ENCODE measurements around the gene DOC2B. TPM values are rescaled to one million over a fixed set of nuclear protein-coding genes. Genes with fewer than 3 reads are reported as not detected.
"Not testable (repeated sequence)": the region's sequence is repeated elsewhere in the genome, so short reads cannot be mapped to it uniquely, and the experiment has no call there.

DOC2B gene
- total and polyA plus RNA-seq, 10 donors, result 0.91 to 17.0 (median 7.1) TPM

GRCh38 chr17:205148-205669 lies 23.8 kb upstream of the DOC2B start:
- intact Hi-C loops (cut with DNase I; ENCODE audit: low total_unique reads), result no loop called here
- peak; percentile 67 for DNase-seq

GRCh38 chr17:204427-205147 lies 23.1 kb upstream of the DOC2B start:
- Histone ChIP-seq H3K4me3 (no peak overlapping the region), H3K27me3 (replicated peaks in 1 of 7) (peaks cover 0 to 15% (median 0%) of the 10 kb centered on the region in 7 donors), H3K4me1 (peaks cover 0 to 32% (median 14%) of the 10 kb centered on the region in 6 donors), H3K9me3 (peaks cover 0 to 11% (median 0%) of the 10 kb centered on the region in 8 donors), H3K36me3 (no peaks in the 10 kb centered on the region), H3K27ac (peak overlapping the region in 6 of 8 donors; percentile 6 to 60 (median 32))
- peak; percentile 51 for DNase-seq
- intact Hi-C loops (cut with DNase I; ENCODE audit: low total_unique reads), result no loop called here
- TF ChIP-seq POLR2AphosphoS5 (IDR thresholded peaks at IDR 0.05) (peak in 1 of 3 donors; percentile 18), CTCF (IDR thresholded peaks at IDR 0.05 in 8 of 11, conservative IDR thresholded peaks at IDR 0.05 in 3 of 11) (no peak)
- WGBS, 5 donors, result 47 to 65% (median 56%) methylated on average over 11 of the region's 11 CpGs

More at GRCh38 chr17:205148-205669, 23.8 kb upstream of the DOC2B start:
- H3K27ac ChIP-seq, result peak overlapping the region in 6 of 8 donors; percentile 6 to 60 (median 32)
- H3K36me3 ChIP-seq, result peaks cover 0 to under 1% (median 0%) of the 10 kb centered on the region in 6 donors
- H3K27me3 ChIP-seq (replicated peaks in 1 of 7), result peaks cover 0 to 11% (median 0%) of the 10 kb centered on the region in 7 donors
- 33 to 57% (median 49%) methylated on average over 9 to 10 of the region's 10 CpGs for WGBS, 5 donors
- TF ChIP-seq POLR2A (IDR thresholded peaks at IDR 0.05) (no peak), POLR2AphosphoS5 (IDR thresholded peaks at IDR 0.05) (peak; percentile 37 to 72 (median 56)), CTCF (IDR thresholded peaks at IDR 0.05 in 8 of 11, conservative IDR thresholded peaks at IDR 0.05 in 3 of 11) (no peak)
- H3K4me3 ChIP-seq, result no peak overlapping the region
- peaks cover 0 to 11% (median 0%) of the 10 kb centered on the region in 8 donors for H3K9me3 ChIP-seq
- peaks cover 0 to 26% (median 11%) of the 10 kb centered on the region in 6 donors for H3K4me1 ChIP-seq

GRCh38 chr17:202501-202951 lies 21.1 kb upstream of the DOC2B start:
- peaks cover 0 to 11% (median 0%) of the 10 kb centered on the region in 8 donors for H3K9me3 ChIP-seq
- H3K4me1 ChIP-seq, result peaks cover 0 to 49% (median 19%) of the 10 kb centered on the region in 6 donors
- H3K36me3 ChIP-seq, result no peaks in the 10 kb centered on the region
- H3K4me3 ChIP-seq, result no peak overlapping the region
- no peak overlapping the region for H3K27ac ChIP-seq
- H3K27me3 ChIP-seq (replicated peaks in 1 of 7), result peaks cover 0 to 24% (median 0%) of the 10 kb centered on the region in 7 donors
- intact Hi-C loops (cut with DNase I; ENCODE audit: low total_unique reads), result no loop called here
- 81 to 95% (median 84%) methylated on average over 11 to 23 of the region's 23 CpGs for WGBS, 5 donors
- DNase-seq, result peak; percentile 64
- TF ChIP-seq POLR2AphosphoS5 (IDR thresholded peaks at IDR 0.05), result peak in 1 of 3 donors; percentile 42
- no peak for TF ChIP-seq POLR2A (IDR thresholded peaks at IDR 0.05)

- H3K4me3 ChIP-seq; intact Hi-C loops (cut with DNase I; ENCODE audit: low total_unique reads); H3K36me3 ChIP-seq; H3K27ac ChIP-seq; H3K9me3 ChIP-seq: not testable (repeated sequence)
- Histone ChIP-seq H3K27me3 (replicated peaks in 1 of 7) (peaks cover 0 to 25% (median 0%) of the 10 kb centered on the region in 7 donors), H3K4me1 (peaks cover 0 to 49% (median 19%) of the 10 kb centered on the region in 6 donors)
- 61 to 76% (median 70%) methylated on average over 5 to 10 of the region's 13 CpGs for WGBS, 5 donors
- DNase-seq, result peak; percentile 51
Measured at GRCh38 chr17:201736-202135, 20.3 kb upstream of the DOC2B start.

- 87 to 94% (median 91%) methylated on average over 13 to 16 of the region's 16 CpGs; no CpG with 5 or more reads in 1 of the 5 donors for WGBS, 5 donors
- DNase-seq; H3K9me3 ChIP-seq; H3K36me3 ChIP-seq; intact Hi-C loops (cut with DNase I; ENCODE audit: low total_unique reads); H3K4me3 ChIP-seq: not testable (repeated sequence)
- Histone ChIP-seq H3K27ac (peak overlapping the region in 3 of 8 donors; percentile 62 to 75 (median 69)), H3K27me3 (replicated peaks in 1 of 7) (peaks cover 0 to 25% (median 0%) of the 10 kb centered on the region in 7 donors), H3K4me1 (peaks cover 0 to 49% (median 19%) of the 10 kb centered on the region in 6 donors)
Measured at GRCh38 chr17:201257-201656, 19.8 kb upstream of the DOC2B start.
